Fibroblast of lung (primary cell): ENCODE data around the gene RTN1.

Source experiments
- CTCF ChIP-seq, 2 donors: IDR thresholded peaks in 1 of 2; conservative IDR thresholded peaks in 1 of 2; 1 replicate in 1 of 2; 2 replicates in 1 of 2; pipeline ENCODE4 v1.5.1; 2011 to 2012; ENCODE audit warnings: low read length in 2 of 2, control low read depth in 1 of 2, inconsistent platforms in 1 of 2, low read depth in 1 of 2, mild to moderate bottlenecking in 1 of 2
- EZH2 ChIP-seq: IDR thresholded peaks from 2 replicates; pipeline ENCODE4 v1.5.1; 2012; ENCODE audit warnings: low read length, control low read depth, mild to moderate bottlenecking; ENCODE audit errors: missing control alignments

GRCh38 chr14:59705866-59706265 lies 164.7 kb downstream of the RTN1 start:
- TF ChIP-seq EZH2: no peak
- TF ChIP-seq CTCF (conservative IDR thresholded peaks at IDR 0.05 in 1 of 2, IDR thresholded peaks at IDR 0.05 in 1 of 2; ENCODE audit: low read depth in 1 of 2, low read length in 2 of 2): no peak
